Caki2 (cell line): ENCODE measurements around the gene PGM5. TPM values are rescaled to one million over a fixed set of nuclear protein-coding genes. Genes with fewer than 3 reads are reported as not detected.
A peak's percentile ranks its signal among the peaks of the same experiment; 100 is the strongest.

ENCODE experiments used
- DNase-seq: peaks from one replicate; pipeline ENCODE4 v3.0.0-alpha.2; 2015; ENCODE audit warnings: low read depth
- in situ Hi-C: cut with HindIII; loops from 2 replicates; pipeline ENCODE4 v1.10.0; 2016; ENCODE audit warnings: low sequenced_read_pairs, low pct_unique_long_range_greater_than_20kb, mixed read lengths
- total RNA-seq: library from RNA; depleted of rRNA; stranded (reverse); fragments of >200 nt; shearing (Covaris generic); gene quantifications from 2 replicates; pipeline ENCODE4 v1.2.3, GENCODE V29; 2014; ENCODE audit warnings: low replicate concordance

Gene PGM5
- total RNA-seq, 1 experiment from 2014 or later, result not detected

- in situ Hi-C loops, result no loop called here
- DNase-seq, result no peak
Measured at GRCh38 chr9:68473790-68474189, 117.4 kb downstream of the PGM5 start.

- no peak for DNase-seq
- in situ Hi-C loops, result no loop called here
Measured at GRCh38 chr9:68476422-68476821, 120.0 kb downstream of the PGM5 start.

DNA sequence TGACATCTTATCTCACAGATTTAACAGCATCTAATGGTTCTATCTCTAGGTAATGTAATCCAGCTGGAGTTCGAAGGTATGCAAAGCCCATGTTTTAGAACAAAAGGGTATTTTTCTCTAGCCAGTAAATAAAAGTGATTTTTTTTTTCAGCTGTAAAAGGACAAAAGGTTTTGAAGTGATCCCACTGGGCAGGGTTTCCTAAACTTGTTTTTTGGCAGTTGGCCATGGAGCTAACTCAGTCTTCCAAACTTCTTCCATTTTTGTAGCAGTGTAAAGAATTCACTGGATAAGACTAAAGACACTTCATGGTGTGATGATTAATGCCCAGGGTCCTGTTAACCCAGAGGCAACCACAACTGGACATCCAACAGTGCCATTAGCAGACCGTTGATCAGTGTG is 120.4 kb downstream of the PGM5 start:
- in situ Hi-C loops, result no loop called here
- no peak for DNase-seq

DNA sequence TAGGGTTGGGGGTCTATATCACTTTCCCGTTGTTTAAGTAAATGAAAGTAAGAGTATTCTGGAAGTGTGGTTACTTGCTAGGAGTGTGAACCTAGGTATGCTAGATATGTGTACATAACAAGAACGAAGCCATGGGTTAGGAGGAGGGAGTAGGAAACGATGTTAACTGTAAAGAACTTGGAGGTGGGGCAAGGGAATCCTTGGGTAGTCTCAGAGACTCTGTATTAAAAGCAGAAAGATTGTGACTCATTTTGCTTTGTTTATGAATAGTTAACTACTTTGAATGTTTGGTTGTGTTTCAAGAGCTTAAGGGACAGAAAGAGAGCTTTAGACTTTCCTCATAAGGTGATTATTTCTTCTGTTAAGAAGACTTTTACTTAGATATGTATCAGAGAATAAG is 124.4 kb downstream of the PGM5 start:
- in situ Hi-C loops, result no loop called here
- no peak for DNase-seq

- in situ Hi-C loops, result no loop called here
Measured at GRCh38 chr9:68482548-68482947, 126.1 kb downstream of the PGM5 start.

DNA sequence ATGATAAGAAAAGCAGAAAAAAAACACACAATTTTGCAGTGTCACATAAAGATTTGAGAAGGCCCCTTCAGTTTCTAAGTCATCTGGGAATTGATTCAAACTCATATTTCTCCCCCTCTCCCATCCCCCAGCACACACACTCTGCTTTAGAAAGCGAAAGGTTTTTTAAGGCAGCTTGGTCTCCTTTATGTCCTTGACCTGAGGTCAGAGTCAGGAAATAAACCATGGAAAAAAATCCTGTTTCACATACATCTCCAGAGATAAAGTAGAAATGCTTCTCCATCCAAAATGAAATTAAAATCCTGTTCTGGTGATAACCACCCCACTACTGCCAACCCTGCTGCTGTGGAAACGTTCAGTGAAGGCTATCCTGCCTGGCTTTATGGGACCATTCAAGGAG is 131.7 kb downstream of the PGM5 start:
- DNase-seq, result no peak
- in situ Hi-C loops, result no loop called here

More at GRCh38 chr9:68482548-68482947, 126.1 kb downstream of the PGM5 start:
- no peak for DNase-seq

DNA sequence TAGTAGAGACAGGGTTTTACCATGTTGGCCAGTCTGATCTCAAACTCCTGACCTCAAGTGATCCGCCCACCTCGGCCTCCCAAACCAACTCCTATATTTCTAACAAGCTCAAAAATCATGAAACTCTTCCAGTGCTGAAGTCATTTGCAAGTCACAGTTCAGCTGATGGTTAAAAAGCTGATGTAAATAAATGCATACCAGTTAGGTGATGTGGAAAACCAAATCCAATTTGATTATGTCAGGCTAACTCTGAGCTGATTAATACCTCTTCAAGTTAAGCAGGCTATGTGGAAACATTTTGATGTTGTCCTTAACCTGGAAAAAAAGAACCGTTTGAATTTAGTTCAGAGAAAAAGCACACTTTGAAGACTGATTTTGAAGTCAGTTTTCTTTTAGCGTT is 133.2 kb downstream of the PGM5 start:
- DNase-seq, result no peak
- in situ Hi-C loops, result no loop called here

DNA sequence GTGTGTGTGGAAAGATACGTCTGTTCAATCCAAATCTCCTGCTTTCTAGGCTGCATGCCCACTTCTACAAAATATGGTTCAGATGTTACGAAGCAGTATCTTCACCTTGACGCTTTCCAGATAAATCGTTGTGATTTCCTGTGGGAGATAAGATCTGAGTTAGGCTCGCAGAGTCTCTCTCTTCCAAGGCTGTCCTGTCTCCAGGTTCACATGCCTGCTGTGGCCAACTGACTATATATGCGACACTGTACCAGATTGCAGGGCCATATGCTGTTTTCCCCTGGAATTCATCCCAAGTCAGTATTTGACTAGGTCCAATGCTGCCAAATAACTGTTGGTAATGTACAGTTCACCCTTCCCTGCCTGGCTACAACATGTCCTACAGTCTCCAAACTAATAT is 136.4 kb downstream of the PGM5 start:
- no peak for DNase-seq
- in situ Hi-C loops, result no loop called here

- no peak for DNase-seq
- in situ Hi-C loops, result no loop called here
Measured at GRCh38 chr9:68493541-68493940, 137.1 kb downstream of the PGM5 start.

GRCh38 chr9:68493958-68494577 is 137.7 kb downstream of the PGM5 start:
- in situ Hi-C loops, result no loop called here
- DNase-seq, result no peak

DNA sequence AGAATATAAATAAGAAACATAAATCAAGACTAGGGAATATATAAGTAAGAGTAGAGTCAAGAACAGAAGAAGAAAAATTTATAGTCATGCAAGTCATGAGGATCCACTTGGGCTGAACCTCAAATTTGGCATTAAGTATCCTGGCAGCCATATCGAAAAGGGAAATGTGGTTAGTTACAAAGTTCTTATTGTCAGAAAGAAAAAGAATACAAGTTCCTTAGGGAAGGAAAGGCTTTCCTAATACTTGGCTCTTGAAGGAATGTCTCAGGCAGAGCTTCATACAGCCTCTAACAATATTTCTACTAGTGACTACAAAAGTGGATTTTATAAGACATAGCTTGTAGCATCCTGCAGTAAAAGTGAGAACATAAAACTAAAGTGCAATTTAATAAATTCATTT is 138.8 kb downstream of the PGM5 start:
- DNase-seq, result no peak
- in situ Hi-C loops, result no loop called here

GRCh38 chr9:68496356-68496755 is 139.9 kb downstream of the PGM5 start:
- no peak for DNase-seq
- in situ Hi-C loops, result no loop called here

DNA sequence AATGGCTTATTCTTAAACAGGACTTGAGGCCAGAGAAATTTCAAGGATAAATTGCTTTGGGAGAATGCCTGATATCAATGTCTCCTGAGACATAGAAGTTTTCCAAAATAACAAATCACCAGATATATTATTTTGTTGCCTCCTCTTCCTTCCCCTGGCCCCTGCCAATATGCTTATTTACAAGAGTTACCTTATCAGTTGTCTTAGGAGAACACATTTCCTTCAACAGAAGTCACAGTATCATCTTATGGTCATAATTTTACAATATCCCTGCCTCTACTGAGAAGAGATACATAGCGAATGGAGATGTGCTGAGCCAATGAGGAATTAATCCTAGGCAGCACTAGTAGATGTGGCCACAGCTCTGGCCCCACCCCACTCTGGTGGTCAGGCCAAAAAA is 141.2 kb downstream of the PGM5 start:
- no peak for DNase-seq
- in situ Hi-C loops, result no loop called here

GRCh38 chr9:68498816-68499215 is 142.4 kb downstream of the PGM5 start:
- in situ Hi-C loops, result no loop called here
- DNase-seq, result no peak

DNA sequence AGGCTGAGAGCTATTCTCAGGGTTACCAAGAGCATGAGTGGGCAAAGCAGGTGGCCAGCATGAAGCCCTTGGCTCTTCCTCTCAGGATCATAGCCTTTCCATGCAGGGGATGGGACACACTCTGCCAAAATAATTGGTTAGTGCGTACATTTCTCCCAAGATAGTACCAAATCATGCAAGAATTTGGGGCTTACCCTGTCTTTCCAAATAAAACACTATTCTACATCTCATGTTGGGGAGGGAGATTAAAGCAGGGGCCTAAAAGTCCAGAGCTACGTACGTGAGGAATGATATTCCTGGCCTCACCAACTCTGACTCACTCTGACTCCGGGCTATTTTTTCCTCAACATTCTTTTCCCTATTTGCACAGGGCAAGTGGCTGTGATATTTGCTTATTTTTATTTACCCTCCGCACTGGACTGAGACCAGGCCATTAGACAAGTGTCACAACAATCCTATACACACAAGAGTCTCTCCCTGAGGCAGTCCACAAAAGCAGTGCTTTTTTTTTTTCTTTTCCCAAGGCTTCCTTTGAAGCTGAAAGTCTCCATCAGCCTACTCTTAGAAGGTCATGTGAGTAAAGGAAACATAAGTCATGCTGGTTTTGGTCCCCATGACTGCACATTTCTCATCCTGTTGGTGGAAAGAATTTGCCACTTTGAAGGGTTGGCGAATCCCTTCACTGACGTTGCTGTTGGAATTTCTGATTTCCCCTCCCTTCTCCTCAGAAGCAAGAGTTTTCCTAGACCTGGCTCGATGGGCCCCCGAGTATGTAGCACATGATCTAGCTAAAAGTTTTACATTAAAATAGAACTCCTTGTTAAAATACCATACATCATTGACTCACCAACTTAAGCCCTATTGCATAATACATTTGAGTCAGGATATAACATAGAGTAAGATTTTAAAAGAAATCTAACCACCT is 144.3 kb downstream of the PGM5 start:
- in situ Hi-C loops, result no loop called here
- peak; percentile 96 for DNase-seq

GRCh38 chr9:68502279-68502678 is 145.9 kb downstream of the PGM5 start:
- in situ Hi-C loops, result no loop called here
- no peak for DNase-seq

DNA sequence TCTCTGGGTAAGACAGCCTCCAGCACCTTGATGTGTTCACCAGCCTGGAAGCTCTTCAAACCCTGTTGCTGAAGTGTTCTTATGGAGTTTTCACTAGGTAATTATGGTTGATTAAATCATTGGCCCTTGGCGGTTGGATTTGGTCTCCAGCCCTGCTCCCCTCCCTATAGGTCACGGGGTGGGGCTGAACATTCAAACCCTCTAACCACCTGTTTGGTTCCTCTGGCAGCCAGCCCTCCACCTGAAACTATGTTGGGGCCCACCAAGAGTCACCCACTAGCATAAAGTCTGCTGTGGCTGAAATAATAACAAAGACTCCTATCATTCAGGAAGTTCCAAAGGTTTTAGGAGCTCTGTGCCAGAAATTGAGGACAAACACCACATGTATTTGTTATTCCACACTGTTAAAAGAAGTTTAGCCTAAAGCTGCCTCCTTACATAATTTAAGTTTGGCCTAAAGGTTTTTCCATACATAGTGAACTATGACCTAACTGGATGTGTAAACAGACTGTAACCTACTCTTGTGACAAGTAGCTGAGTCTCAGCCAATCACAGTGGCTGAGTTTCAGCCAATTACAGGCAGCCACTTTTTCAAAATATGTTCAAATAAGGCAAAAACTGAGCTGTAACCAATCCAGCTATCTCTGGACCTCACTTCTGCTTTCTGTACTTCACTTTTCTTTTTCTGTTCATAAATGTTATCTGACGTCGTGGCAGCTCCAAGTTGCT is 149.4 kb downstream of the PGM5 start:
- in situ Hi-C loops, result no loop called here
- no peak for DNase-seq

DNA sequence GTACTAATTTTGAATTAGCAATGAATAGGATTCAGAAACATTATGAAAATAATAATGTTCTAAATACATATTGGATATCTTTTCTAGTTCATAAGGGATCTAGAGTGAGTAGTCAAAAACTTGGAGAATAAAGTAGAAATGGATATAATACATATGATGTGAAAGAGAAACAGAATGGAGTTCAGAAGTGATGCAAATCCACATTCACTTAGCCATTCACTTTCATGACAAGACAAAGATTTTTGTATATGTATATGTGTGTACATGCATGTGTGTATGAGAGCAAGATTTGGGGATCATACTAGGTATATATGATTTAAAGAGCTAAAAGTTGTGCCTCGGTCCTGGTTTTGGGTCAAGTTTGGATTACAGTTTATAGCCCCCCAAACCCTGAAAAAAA is 150.1 kb downstream of the PGM5 start:
- in situ Hi-C loops, result no loop called here
- no peak for DNase-seq

GRCh38 chr9:68507130-68507805 is 150.9 kb downstream of the PGM5 start:
- in situ Hi-C loops, result no loop called here
- DNase-seq, result peak; percentile 19
